Sigmoid colon (tissue), 3 donors: ENCODE data around the gene BEST3.

Source experiments
- CTCF ChIP-seq, 4 experiments: fragments of 450-650 bp in 3 of 4; fragments of 200-600 bp in 1 of 4; IDR thresholded peaks; one replicate each; pipeline ENCODE4 v1.5.1; 2016 to 2019; ENCODE audit warnings: antibody characterized with exemption in 4 of 4, mild to moderate bottlenecking in 3 of 4, moderate library complexity in 2 of 4
- POLR2A ChIP-seq, 2 donors: fragments of 450-650 bp; IDR thresholded peaks; one replicate each; pipeline ENCODE4 v1.6.1; 2016; ENCODE audit warnings: antibody characterized with exemption in 2 of 2, mild to moderate bottlenecking in 2 of 2, moderate library complexity in 2 of 2

DNA sequence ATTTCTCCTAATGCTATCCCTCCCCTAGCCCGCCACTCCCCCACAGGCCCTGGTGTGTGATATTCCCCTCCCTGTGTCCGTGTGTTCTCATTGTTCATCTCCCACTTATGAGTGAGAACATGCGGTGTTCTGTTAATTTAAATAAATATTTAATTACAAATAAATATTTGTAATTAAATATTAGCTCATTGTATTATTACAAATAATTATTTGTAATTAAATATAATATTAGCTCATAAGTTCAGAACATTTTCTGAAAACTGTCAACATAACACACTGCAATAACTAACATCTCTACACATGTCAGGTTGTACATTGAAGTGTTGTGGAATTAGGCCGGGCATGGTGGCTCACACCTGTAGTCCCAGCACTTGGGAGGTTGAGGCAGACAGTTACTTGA, 45.0 kb upstream of the BEST3 start:
- TF ChIP-seq CTCF (IDR thresholded peaks at IDR 0.05) (no peak), POLR2A (IDR thresholded peaks at IDR 0.05) (no peak)
